ENCODE data around the gene CHIT1.

CHIT1 gene

DNA sequence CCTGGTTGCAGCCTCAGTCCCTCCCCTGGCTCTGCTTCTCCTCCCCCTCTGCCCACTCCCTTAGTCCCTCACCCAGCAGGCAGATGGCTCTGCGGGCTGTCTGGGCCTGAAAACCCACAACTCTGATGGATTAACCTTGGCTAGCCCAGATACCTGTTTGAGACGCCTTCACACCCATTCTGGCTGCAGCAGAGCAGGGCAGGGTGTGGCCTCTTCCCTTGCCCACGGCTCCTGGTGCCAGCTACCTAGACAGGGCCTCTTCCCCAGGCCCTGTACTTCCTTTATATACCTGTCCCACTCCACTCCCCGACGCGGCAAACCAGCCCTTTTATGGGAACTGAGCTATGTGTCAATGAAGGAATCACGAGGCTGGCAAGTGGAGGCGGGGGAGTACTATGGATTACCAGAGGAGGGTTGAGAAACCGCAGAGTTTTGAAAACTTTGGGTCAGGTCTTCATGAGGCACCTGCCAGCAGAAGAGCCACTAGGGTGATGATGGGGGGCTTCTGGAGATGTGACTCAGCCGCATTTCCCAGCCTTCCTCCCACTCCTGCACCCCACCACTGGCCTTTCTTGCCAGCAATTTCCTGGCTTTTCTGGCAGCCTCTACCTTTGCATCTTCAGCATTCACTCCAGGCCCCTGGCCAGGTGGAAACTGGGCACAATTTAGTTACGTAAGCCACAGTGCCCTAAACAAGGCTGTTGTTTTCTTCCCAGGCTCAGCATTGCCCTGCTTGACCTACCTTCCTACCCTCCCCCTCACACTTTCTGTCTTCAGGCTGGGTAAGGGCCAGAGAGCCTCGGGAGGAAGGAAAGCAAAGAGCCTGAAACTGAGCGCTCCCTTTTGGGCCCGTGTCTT, 42.8 kb downstream of the CHIT1 start, which contains the start of gene CHI3L1:
TSS of gene CHI3L1 (minus strand) at position 259 of the 858 bp plus-strand sequence. CDS start at position 178, 81 bp downstream.
- no peak for DNase-seq

DNA sequence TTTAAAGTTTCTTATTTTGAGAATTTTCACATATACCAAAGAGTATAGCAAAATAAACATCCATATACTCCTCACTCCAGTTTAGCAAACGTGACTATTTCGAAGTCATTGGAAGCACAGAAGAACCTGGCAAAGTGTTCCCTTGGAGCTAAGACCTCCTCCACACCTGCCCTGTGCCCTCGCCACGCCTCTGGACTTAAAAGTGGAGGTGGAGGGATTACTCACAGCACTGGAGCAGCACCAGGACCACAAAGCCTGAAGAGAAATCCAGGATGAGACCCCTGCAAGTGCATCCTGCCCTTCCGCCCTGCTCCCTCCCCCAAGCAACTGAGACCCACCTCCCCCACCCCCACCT, 43.4 kb downstream of the CHIT1 start:
- no peak for DNase-seq

DNA sequence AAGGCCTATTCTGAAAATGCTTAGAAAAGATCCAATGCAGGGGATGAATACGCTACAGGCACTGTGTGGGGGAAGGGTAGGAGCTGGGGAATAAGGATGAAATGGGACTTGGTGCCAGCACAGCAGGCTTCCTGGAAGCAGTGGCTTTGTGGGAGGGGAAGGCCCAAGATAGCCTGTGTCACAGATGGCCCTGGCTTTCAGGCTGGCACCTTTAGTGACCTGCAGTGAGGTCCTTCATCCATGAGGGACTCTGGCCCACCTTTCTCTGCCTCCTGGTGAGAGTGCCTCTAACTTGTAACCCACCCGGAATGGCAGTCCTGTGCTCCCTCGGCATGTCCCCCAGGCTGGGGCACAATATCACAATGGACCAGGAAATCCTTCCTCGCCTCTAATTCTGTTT, 43.9 kb downstream of the CHIT1 start:
- DNase-seq, result no peak

DNA sequence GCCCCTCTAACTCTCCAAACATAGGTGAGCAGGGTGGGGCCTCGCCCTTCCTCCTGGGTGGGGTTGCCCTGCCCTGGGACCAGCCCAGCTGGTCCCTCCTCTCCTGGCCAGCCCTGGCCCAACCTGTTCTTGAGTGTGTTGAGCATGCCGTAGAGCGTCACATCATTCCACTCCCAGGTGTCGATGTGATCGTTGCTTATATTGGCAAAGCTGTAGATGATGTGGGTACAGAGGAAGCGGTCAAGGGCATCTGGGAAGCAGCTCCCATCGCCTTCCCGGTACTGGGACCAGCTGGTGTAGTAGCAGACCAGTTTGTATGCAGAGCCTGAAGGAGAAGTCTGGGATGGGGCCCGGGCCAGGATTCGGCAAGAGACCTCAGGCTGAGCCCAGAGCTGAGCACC, 44.4 kb downstream of the CHIT1 start:
- no peak for DNase-seq

DNA sequence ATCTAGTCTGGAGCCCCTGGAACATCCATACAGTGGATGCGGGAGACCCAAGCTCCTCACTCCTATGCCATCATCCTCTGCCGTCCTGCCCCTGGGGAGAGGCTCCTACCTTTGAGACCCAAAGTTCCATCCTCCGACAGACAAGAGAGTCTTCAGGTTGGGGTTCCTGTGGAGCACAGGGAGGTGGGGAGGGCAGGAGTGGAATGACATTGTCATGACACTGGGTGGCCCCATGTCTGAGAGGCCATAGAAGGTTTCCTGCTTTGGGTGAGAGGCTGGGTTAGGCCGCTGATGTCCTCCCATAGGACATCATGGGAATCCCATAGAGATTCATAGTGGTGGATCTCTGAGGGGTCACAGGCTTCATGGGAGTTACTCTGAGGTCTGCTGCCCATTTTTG, 45.0 kb downstream of the CHIT1 start:
- no peak for DNase-seq

DNA sequence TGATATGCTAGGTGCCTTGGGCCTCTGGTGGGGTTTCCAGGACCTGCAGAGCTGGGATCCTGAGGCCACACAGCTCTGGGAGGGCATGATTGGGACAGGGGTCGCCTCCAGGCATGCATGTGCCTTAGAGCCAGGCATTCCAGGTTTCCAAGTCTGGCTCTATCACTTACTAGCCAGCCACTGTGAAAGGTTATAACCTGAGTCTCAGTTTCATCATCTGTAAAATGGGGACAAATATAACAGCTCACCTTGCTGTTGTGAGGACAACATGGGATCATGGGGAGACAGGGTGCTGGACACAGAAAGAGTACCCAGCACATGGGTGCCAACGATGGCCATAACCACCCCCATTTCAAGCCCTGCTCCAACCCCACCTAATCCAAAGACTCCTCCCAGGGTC, 45.6 kb downstream of the CHIT1 start:
- DNase-seq, result no peak

DNA sequence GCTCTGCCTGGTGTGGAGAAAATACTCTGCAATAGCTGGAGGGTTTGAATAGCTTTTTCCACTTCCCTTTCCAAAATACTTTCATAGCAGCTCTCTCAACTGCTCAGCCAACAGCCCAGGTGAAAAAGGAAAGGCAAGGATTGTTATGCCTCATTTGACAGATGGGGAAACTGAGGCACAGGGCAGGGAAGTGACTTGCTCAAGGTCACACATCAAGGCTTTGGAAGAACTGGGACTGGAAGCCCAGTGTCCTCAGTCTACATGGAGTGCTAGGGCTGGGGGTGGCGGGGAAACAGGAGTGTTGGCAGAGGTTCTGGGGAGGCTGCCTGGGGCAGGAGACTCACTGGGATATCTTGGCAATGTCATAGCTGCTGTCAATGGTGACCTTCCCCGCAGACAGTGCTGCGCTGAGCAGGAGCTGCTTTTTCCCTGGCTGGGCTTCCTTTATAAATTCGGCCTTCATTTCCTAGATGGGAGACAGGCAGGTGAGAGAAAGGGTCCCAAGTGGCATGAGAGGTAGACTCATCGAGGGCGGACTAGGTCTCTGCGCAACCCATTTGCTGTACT, 47.0 kb downstream of the CHIT1 start:
- no peak for DNase-seq

DNA sequence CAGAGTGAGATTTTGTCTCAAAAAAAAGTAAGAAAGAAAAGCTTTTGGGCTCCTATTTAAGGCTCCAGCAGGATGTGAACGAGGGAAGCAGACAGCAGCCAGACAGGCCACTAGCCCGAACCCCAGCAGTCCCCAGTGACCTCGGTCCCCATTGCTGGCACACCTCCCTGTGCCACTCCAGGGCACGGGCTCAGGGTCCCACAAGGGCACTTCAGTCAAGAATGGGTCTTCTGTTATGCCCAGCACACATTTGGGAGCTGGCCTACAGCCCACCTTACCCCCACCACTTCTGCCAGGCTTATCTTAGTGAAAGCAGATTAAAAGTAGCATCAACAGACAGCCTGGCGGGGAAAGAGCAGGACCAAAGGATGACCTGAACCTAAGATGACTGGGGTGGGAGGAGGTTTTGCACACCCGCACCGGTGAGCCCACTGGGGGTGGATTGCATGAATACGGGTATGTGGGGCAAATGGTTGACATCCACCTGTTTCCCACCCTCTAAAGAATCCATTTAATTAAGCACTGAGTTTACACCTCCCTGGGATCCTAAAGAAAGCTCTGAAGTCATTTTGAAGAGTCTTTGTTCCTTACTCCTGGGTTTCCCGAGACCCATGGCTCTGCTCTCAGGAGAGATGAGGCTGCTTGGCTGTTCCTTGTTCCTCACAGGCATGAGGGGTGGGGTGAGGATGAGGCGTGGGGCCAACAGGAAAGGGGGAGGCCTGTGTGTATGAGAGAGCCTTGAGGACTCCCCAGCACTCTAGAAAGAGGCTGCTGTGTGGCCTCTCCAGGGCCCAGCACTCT, 47.7 kb downstream of the CHIT1 start:
- DNase-seq, result no peak

DNA sequence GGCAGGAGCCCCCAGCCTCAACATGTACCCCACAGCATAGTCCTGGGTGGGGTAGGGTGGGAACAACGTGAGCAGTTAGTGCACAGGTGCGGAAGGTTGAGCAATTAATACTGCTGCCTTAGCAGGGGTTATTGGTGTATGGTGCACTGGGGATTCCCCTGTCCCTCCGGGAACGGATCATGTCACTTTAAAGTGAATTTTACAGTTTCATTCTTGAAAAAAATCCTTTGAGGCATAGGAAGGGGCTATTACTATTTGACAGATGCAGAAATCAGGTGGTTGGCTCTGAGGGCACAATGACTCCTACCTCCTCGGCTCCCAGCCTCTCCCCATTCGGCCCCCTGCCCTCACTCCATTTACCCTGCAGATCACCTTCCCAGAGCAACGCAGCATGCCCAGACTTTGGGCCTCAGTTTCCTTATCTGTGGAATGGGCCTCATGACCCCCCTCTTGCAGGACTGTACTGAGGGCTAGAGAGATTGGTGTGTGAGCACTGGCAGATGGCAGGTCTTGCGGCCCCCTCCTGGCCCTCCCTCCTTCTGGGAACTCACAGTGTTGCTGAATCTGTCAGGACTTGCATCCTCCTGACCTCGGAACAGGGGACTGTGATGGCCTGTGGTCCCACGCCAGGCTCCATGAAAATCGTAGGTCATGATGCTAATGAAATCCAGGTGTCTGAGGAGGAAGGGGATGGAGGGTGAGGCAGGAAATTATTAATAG, 48.7 kb downstream of the CHIT1 start:
- DNase-seq, result no peak

DNA sequence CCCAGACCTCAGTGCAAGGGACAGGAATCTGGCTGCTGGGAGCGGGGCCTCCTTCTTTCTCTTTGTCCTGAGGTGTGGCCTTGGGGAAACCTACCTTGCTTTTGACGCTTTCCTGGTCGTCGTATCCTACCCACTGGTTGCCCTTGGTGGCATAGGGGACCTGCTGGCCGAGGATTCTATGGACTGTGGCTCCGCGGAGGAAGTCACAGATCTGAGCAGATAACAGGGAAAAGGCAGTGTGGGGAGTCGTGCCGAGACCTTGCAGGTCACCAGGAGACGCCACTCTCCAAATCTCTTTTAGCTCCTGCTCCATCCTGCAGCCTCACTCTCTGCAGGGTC, 49.8 kb downstream of the CHIT1 start:
- no peak for DNase-seq

DNA sequence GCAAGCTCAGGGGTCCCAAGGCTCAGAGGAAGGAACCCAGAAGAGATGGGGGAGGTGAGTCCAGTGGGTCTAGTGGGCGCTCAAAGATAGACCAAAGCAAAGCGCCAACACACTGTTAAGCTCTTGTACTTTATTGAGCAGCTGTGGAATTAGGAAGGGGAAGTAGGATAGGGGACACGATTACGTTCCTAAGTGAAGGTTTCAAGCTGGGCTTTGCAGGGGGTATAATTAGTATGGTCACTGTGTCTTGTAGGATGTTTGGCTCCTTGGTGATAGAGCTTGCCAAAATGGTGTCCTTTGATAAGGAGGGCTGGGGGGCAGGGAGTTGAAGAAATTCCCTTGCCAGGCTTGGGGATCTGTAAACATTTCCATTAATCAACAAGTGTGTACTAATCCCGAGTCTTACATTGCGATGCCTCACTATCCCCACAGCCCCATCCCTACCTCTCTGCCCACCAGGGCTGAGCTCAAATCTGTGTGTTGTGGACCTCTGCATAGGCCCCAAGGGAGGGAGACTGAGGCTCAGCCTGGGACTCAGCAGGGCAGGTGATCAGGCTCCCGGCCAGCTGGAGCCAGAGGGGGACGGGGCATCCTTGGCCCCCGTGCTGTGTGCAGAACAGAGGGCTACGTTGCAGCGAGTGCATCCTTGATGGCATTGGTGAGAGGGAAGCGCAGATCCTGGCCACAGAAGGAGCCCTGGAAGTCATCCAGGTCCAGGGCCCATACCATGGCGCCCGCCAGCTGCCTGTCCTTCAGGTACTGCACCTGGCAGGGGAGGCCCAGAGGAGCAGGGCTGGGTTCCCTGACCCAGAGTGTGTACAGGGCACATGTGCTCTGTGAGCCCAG, 50.4 kb downstream of the CHIT1 start:
- no peak for DNase-seq

DNA sequence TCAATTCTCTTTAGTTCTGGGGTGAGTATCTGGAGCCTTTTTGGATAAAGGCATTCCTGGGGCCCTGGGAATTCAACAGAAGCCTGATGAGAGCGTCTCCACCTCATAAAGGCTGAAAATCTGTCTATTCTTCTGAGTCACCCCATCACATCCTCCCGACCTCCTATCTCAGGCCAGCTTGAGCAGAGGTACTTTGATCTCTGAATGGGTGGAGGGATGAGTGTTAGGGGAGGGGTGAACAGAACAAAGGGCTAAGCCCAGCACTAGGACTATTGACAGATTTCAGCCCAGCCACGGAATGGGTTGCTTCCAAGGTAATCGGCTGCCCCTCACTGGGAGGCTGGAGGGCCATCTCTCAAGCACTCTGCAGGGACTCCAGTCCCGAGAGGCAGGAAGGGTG, 51.4 kb downstream of the CHIT1 start:
- no peak for DNase-seq

DNA sequence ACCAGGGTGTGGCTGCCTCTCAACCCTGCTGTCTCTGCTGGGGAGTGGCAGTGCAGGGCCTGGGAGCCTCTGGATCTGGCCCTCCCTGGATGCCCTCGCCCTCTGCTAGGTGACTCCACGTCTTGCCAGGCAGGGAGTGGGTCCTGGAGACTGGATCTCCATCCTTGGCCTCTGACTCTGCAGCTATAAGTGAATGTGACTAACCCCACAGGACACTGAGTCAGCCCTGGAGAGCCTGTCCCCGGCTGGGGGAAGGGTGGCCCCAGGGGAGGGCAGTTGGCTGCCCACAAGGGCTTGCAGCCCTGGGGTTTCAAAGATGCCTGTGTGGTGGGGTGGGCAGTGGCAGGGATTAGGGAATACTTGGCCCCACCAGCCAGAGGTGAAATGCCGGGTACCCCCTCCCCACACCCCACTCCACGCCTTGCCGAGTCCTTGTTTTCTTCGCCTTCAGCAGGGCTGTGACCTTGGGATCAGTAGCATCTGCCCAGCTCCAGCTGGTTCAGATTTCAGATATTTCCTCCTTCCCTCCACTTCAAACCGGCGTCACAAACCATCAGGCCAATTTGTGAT, 51.9 kb downstream of the CHIT1 start:
- DNase-seq, result no peak

DNA sequence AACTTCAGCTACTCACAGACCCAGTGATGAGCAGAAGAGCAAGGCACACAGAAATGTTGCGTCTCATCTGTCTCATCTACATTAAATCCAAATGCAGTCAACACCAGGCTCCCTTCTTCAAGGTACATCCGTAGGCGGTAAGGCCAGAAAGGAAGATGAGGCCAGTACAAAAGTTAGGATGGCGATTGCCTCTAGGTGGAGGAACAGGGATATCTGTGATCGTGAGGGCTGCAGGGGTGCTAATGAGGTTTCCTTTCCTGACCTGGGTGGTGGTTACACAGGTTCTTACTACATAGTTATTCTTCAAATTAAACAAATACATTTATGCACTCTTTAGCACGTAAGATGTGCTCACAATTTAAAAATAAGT, 52.5 kb downstream of the CHIT1 start:
- no peak for DNase-seq

DNA sequence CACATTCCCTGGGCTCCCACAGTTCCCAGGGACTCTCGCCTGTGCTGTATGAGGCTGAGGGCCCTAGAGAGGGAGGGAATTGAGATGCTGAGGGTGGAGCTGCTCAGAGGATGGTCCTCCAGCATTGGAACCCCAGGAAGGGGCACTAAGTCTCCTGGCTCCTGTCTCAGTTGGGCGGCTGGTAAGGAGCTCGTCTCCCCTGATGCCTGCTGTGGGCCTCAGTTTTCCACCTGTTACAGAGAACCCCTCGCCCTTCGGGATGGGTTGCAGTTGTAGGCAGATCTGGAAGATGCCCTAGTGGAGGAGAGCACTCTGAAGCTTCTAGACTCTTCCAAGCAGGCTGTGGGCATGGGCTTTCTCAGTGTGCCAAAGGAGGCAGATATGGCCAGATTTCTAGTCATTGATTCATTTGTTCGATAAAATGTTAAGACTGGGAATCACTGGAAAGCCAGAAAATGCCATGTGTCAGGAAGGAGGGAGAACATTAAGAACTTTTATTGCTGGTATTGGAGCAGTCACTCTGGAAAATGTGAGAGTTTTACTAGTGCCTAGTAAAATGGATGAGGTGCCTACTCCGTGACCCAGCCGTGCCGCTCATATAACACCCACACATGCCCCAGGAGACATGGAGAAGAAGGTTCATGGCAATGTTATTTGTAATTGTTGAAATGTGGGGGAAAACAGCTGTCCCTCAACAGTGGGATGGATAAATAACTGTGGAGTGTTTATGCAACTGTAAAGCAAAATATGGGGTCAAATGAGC, 53.0 kb downstream of the CHIT1 start:
- DNase-seq, result no peak

DNA sequence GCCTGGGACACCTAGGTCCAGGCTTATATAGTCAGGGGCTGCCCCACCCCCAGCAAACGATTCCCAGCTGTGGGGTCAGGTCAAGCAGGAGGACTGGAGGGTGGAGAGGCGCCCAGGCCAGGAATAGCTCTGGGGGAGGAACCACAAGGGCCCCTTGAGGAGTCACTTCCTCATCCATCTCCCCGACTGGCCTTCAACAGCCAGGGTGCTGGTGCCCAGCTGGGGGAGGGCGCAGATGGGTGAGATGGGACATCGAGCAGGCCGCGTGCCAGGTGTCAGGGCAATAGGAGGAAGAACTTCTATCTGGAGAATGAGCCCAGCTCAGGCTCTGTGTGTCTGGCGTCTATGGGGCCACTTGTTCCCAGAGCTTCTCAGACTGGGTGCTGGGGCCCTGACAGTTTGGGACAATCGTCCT, 53.6 kb downstream of the CHIT1 start:
- DNase-seq, result no peak

DNA sequence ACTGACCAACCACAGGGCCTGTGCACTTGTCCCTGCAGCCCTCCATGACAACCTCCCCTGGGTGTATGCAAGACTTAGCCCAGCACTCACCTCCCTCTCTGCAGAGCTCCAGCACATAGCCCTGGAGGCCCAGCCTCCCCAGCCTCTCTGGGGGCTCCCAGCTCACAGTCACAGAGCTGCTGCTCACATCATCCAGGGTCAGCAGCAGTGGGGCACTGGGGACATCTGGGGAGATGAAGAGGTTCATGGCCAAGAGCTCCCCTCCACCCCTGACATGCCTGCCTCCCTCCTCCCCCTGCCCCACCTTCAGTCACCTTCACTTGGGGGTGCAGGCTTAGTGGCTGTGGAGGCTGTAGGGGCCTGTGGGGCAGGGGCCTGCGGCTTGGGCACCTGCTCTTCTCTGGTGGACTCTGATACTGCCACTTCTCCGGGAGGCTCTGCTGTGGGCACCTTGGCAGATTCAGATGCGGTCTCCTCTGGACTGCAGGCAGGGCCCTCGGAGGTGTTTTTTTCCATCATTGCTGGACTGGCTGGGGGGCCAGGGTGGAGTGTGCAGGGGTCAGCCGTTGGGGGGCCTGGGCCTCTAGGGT, 54.1 kb downstream of the CHIT1 start, which contains the start of gene MYBPH:
TSS of gene MYBPH (minus strand) at position 590 of the 590 bp plus-strand sequence. CDS start at position 519, 71 bp downstream.
- DNase-seq, result no peak

DNA sequence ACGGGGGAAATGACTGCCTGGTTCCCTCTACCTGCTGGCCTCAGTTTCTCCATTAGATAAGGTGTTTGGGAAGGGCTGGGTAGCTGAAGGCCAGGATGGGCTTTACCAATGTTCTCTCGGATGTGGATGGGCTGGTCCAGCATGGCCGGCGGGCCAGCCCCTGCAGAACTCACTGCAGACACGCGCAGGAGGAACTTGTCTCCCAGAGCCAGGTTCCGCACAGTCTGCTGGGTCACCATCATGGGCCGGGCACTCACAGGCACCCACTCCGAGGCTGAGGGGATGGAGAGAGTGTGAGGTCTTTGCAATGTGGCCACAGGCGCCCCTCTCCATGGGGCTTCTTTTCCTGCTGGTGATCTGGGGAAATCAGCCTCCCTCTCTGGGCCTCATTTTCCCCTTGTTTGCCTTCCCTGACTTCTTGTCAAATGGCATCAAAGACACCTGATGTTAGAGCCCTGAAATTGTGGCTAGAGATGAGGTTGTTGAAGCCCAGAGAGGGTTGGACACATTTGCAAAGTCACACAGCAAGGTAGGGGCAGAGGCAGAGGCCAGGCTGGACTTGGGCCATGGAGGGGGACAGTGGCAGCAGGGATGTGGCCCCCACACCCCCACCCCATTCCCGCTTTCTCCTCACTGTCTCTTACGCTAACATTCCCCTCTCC, 55.0 kb downstream of the CHIT1 start:
- DNase-seq, result no peak

DNA sequence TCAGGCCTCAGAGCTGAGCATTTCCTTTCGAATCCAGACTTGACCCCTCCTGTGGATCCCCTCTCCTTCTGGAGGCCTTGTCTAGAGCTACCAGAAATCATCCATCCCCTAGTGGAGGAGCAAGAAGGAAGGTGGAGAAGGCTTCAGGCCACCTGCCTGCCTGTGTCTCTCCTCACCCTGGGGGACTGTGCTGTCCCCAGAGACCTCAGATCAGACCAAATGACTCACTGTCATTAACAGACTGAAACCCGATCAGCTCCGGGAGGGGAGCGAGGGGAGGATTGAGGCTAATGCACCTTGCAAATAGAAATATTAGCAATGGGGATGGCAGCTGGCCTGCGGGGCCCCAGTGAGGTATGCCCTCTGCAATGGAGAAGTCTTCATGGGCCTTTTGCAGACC, 55.9 kb downstream of the CHIT1 start:
- no peak for DNase-seq

DNA sequence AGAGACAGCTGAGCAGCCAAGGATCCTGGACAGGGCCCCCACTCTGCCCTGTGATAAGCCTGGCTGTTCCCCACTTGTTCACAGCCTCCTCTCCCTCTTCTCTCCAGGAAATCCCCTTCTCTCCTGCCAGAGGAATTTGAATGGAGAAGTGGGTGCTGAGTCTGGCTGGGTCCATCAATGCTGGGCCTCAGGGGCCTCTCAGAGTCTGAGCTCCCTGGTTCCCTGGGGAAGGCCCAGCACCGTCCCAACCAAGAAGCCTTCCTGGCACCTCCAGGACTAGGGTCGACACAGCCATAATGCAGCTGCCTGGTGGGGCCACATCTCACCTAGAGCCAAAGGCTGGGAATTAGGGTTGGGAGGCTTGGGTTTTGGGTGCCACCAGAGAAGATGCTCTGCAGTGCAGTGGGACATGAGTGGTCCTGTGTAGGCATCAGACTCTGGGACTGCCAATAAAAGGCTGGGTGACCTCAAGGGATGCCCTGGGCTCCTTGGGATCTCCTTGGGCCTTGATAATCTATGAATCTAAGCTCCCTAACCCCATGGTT, 56.4 kb downstream of the CHIT1 start:
- DNase-seq, result no peak

All from stimulated activated CD4-positive, alpha-beta T cell treated with anti-CD3 and anti-CD28 coated beads, Interleukin-4, amount 100 ng/mL, for 24 hours (primary cell).